ENCODE results near the gene AEN. TPM values are rescaled to one million over a fixed set of nuclear protein-coding genes. Genes with fewer than 3 reads are reported as not detected.
A peak's percentile ranks its signal among the peaks of the same experiment; 100 is the strongest.

AEN gene
- total RNA-seq, 1 donor from 2014 or later = 18.4 TPM

DNA sequence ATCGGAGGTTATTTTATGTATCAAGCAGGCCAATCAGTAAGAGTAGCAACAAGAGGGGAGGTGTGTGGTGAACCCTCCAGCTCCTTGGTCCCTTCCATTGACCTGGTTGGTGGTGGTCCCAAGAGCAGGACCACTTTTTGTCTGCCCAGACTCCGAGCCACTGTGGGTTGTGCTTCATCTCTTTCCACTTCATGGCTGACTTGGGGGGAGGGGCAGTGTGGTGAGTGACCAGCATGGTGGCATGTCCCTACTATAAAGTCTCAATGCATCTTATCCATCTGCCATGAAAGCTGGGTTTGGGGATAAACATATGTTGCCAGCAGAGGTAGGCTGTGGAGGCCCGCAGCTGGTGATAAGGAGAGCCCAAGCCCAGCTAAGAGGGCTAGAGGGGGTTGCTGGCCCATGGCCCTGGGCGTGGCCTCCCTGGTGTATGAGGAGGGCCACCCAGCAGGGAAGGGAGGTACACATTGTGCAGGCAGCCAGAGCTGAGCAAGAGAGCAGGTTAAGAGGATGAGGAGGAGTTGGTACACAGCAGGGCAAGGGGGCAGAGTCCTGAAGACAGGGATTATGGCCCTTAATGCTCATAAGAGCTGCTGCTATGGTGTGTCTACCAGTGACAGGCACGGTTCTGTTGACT is 7.0 kb downstream of the AEN start:
- no peak overlapping the region for H3K27ac ChIP-seq
- no peaks in the 10 kb centered on the region for H3K9me3 ChIP-seq
- DNase-seq (ENCODE audit: extremely low spot score in 2 of 2) = no peak
- intact Hi-C loops (cut with DNase I) = no loop called here
- TF ChIP-seq, protein P1, sequence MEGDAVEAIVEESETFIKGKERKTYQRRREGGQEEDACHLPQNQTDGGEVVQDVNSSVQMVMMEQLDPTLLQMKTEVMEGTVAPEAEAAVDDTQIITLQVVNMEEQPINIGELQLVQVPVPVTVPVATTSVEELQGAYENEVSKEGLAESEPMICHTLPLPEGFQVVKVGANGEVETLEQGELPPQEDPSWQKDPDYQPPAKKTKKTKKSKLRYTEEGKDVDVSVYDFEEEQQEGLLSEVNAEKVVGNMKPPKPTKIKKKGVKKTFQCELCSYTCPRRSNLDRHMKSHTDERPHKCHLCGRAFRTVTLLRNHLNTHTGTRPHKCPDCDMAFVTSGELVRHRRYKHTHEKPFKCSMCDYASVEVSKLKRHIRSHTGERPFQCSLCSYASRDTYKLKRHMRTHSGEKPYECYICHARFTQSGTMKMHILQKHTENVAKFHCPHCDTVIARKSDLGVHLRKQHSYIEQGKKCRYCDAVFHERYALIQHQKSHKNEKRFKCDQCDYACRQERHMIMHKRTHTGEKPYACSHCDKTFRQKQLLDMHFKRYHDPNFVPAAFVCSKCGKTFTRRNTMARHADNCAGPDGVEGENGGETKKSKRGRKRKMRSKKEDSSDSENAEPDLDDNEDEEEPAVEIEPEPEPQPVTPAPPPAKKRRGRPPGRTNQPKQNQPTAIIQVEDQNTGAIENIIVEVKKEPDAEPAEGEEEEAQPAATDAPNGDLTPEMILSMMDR (IDR thresholded peaks at IDR 0.05) = no peak
- no peak for TF ChIP-seq POLR2A (IDR thresholded peaks at IDR 0.05)
- no peak for TF ChIP-seq POLR2AphosphoS5 (IDR thresholded peaks at IDR 0.05; ENCODE audit: insufficient read depth in 1 of 2, low read depth in 1 of 2)
- no peaks in the 10 kb centered on the region for H3K27me3 ChIP-seq
- H3K36me3 ChIP-seq = peaks cover 0 to 61% of the 10 kb centered on the region in 2 donors
- H3K4me3 ChIP-seq = no peak overlapping the region
- H3K4me1 ChIP-seq = peaks cover 33% of the 10 kb centered on the region

DNA sequence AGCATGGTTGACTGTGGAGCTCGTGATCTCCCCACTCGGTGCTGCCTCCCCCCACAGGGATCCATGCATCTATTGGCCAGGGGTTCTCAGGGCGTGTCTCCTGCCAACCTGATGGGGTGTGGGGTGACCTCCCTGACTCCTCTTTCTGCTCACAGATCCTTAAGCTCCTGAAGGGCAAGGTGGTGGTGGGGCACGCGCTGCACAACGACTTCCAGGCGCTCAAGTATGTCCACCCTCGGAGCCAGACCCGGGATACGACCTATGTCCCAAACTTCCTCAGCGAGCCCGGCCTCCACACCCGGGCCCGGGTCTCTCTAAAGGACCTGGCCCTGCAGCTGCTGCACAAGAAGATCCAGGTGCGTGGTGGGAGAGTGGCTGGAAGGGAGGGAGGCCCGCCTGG is 7.9 kb downstream of the AEN start:
- no peaks in the 10 kb centered on the region for H3K9me3 ChIP-seq
- peaks cover 24% of the 10 kb centered on the region for H3K4me1 ChIP-seq
- no peak overlapping the region for H3K27ac ChIP-seq
- H3K27me3 ChIP-seq = no peaks in the 10 kb centered on the region
- TF ChIP-seq POLR2A (IDR thresholded peaks at IDR 0.05) (no peak), POLR2AphosphoS5 (IDR thresholded peaks at IDR 0.05; ENCODE audit: insufficient read depth in 1 of 2, low read depth in 1 of 2) (no peak)
- TF ChIP-seq, protein P1 (IDR thresholded peaks at IDR 0.05) = no peak
- H3K4me3 ChIP-seq = no peak overlapping the region
- peaks cover 0 to 61% of the 10 kb centered on the region in 2 donors for H3K36me3 ChIP-seq
- DNase-seq (ENCODE audit: extremely low spot score in 2 of 2) = no peak
- intact Hi-C loops (cut with DNase I) = no loop called here

DNA sequence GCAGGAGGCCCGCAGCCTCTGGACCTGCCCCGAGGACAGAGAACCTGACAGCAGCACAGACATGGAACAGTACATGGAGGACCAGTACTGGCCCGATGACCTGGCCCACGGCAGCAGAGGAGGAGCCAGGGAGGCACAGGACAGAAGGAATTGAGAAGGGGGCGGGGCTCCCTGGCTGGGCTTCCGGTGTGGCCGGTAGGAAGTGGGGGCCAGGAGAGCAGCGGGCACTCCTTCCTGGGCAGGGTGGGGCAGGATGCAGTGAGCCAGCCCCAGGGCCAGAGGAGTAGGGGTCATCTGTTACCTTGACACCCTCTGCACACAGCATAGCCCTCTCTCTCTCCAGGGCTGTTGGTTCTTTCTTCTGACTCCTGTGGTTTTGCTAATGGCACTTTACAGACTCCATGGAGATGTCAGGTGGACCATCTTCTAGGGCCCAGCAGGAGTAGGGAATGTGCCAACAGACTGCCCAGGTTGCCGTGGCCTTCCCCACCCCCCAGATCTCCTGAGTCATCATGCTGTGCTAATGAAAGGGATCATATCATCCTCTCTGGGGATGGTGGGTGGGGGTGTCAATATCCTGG is 9.1 kb downstream of the AEN start:
- Histone ChIP-seq H3K36me3 (peaks cover 0 to 61% of the 10 kb centered on the region in 2 donors), H3K27ac (peak overlapping the region; percentile 36), H3K4me3 (no peak overlapping the region), H3K9me3 (no peaks in the 10 kb centered on the region), H3K27me3 (no peaks in the 10 kb centered on the region), H3K4me1 (peaks cover 12% of the 10 kb centered on the region)
- TF ChIP-seq, protein P1 (IDR thresholded peaks at IDR 0.05) = no peak
- peak; percentile 14 to 66 for TF ChIP-seq POLR2AphosphoS5 (IDR thresholded peaks at IDR 0.05; ENCODE audit: insufficient read depth in 1 of 2, low read depth in 1 of 2)
- intact Hi-C loops (cut with DNase I) = no loop called here
- no peak for DNase-seq (ENCODE audit: extremely low spot score in 2 of 2)

DNA sequence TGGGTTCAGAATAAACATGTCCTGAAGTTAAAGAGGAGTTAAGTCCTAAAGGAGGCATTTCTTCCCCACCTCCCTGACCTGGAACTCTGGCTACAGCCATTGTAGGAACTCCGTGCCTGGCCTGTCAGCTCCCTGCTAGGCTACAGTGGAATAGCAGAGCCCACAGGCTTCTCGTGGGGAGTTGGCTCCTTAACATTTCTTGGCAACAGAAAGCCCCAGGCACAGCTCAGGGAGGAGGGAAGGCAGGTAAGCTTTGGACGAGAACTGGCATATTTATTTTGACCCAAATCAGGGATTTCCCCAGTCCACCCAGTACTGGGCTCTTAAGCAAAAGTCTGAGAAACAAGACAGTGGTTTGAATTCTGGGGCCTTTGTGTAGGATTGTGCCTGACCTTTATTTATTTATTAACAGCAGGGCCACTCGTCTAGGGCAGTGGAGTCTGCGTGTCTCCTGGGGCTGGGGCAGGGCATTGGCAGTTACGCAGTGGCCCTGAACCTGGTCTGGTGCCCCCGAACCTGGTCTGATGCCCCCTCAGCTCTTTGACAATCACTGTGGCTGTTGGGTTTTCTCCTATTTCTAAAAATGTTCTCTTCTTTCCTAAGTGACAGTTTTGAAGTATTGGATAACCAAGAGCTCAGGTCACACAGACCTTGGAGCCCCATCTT is 9.8 kb downstream of the AEN start:
- H3K4me3 ChIP-seq = no peak overlapping the region
- intact Hi-C loops (cut with DNase I) = no loop called here
- no peak for DNase-seq (ENCODE audit: extremely low spot score in 2 of 2)
- no peaks in the 10 kb centered on the region for H3K27me3 ChIP-seq
- no peak for TF ChIP-seq POLR2A (IDR thresholded peaks at IDR 0.05)
- TF ChIP-seq, protein P1 (IDR thresholded peaks at IDR 0.05) = no peak
- no peak for TF ChIP-seq POLR2AphosphoS5 (IDR thresholded peaks at IDR 0.05; ENCODE audit: insufficient read depth in 1 of 2, low read depth in 1 of 2)
- peaks cover 0 to 60% of the 10 kb centered on the region in 2 donors for H3K36me3 ChIP-seq
- peaks cover 7% of the 10 kb centered on the region for H3K4me1 ChIP-seq
- H3K27ac ChIP-seq = peak overlapping the region; percentile 36
- H3K9me3 ChIP-seq = no peaks in the 10 kb centered on the region
